Measurements from ENCODE around the gene CFAP97D2.
A peak's percentile ranks its signal among the peaks of the same experiment; 100 is the strongest.
"Not testable (repeated sequence)": the region's sequence is repeated elsewhere in the genome, so short reads cannot be mapped to it uniquely, and the experiment has no call there.

The CFAP97D2 gene

DNA sequence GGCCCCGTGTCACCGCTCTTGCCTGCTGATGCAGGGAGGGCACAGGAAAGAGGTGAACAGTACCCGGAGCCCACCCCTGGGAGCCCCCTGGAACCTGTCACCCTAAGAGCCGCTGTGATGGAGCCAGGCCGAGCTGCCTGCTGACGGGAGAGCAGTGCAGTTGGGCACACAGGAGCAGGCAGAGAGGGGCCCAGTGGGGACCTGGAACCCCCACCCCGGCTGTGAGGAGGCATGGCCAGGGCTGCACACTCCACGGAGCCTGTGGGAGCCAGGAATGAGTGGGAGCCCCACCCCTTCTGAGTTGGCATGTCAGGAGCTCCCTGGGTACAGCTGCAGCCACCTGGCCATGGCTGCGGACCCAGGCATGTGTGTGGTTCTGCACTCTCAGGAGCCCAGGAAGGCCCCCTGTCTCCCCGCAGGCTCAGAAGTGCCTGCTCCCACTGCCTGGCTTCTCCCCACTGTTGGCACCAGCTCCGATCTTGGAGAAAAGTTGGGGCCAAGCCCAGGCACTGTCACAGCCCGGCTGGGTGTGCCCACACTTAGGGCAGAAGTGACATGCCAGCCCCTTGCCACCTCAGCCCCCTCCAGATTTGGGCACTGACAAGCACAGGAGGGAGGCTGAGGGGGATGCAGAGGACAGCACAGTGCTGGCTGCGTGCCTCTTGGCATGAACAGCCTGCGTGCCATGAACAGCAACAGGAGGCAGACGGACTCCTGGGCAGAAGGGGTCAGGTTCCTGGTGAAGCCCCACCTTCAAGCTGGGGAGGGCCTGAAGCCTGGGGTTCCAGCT is 6.3 kb downstream of the CFAP97D2 start:
- intact Hi-C loops (cut with DNase I) = no loop called here
- no peak for DNase-seq

DNA sequence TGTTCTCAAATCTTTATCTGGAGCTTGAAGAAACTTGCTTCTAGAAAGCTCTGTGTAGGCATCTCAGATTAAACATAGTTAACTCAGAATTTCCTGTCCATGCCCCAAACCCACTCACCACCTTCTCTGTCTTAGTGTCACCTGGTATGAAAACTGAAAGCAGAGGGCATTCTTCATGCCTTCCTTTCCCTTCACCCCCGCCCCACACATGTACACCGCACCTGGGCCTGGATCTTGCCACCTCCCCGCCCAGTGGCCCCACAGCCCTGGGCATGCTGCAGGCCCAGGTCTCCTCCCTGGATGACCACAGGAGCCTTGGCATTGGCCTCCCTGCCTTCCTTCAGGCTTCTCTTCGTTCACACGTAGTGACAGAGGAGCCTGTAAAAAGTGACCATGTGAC is 15.8 kb downstream of the CFAP97D2 start:
- DNase-seq = no peak
- intact Hi-C loops (cut with DNase I) = no loop called here

DNA sequence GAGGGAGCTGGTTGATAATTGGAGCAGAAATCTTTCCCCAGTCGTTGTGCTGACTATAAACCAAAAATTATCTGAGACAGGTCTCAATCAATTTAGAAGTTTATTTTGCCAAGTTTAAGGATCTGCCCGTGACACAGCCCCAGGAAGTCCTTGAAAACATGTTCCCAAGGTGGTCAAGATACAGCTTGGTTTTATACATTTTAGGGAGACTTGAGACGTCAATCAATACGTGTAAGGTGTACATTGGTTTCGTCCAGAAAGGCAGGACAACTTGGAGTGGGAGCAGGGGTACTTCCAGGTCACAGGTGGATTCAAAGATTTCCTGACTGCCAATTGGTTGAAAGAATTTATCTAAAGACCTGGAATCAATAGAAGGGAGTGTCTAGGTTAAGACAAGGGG is 17.6 kb downstream of the CFAP97D2 start:
- intact Hi-C loops (cut with DNase I) = no loop called here
- no peak for DNase-seq

DNA sequence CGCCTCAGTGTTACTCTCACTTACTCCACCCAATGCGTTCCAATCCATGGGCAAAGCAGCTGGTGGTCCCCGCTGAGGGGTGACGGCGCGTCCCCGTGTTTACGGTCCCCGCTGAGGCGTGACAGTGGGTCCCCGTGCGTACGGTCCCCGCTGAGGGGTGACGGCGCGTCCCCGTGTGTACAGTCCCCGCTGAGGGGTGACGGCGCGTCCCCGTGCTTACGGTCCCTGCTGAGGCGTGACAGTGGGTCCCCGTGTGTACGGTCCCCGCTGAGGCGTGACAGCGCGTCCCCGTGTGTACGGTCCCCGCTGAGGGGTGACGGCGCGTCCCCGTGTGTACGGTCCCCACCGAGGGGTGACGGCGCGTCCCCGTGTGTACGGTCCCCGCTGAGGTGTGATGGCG is 19.5 kb downstream of the CFAP97D2 start:
- intact Hi-C loops (cut with DNase I) = no loop called here
- DNase-seq = no peak

GRCh38 chr13:114199526-114199925 is 20.5 kb downstream of the CFAP97D2 start:
- intact Hi-C loops (cut with DNase I) = not testable (repeated sequence)

GRCh38 chr13:114199954-114200353 is 20.9 kb downstream of the CFAP97D2 start:
- peak in 1 of 10 donors; percentile 82 for DNase-seq
- intact Hi-C loops (cut with DNase I) = no loop called here

More at GRCh38 chr13:114199526-114199925, 20.5 kb downstream of the CFAP97D2 start:
- not testable (repeated sequence) for DNase-seq

DNA sequence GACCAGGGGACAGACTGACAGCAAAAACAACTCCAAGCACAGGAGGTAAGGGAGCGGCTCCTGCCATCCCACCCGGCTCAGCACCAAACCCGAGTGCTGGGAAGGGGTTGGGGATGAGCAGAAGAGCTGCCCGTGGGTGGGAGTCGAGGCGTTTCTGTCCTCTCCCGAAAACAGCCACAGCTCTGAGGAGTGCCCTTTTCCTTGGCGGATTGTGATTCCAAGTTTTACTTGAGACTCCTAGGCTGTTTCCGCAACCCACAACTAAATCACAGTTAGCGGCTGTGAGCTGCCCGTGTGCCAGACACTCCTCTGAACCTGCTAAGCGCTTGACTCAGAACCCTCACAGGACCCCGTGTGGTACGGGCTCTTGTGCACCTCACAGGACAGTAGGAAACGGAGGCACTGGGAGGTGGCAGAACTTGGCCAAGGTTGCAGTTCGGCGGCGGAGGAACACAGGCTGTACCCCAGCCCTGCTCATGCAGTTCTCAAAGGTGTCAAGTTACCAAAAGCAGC is 21.4 kb downstream of the CFAP97D2 start:
- intact Hi-C loops (cut with DNase I) = no loop called here
- DNase-seq = no peak

- intact Hi-C loops (cut with DNase I) = no loop called here
- DNase-seq = no peak
Measured at GRCh38 chr13:114202581-114202980, 23.5 kb downstream of the CFAP97D2 start.

DNA sequence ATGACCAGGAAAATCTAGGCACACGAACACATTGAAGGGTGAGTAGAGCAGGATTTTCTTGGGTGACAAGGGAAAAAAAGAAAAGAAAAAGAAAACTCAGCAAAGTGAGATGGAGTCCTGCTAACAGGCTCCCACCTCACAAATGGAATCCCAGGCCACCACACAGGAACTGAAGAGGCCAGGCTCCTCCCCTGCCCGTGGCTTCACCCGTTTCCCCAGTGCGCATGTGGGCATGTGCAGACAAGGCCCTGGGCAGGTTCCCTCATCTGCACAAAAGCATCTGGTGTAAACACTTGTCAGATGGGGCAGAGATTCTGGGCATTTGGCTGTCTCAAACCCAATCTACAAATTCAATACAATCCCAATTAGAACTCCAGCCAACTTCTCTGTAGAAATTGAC is 24.5 kb downstream of the CFAP97D2 start:
- intact Hi-C loops (cut with DNase I) = no loop called here
- DNase-seq = no peak

GRCh38 chr13:114204894-114205293 is 25.8 kb downstream of the CFAP97D2 start:
- no peak for DNase-seq
- intact Hi-C loops (cut with DNase I) = no loop called here

DNA sequence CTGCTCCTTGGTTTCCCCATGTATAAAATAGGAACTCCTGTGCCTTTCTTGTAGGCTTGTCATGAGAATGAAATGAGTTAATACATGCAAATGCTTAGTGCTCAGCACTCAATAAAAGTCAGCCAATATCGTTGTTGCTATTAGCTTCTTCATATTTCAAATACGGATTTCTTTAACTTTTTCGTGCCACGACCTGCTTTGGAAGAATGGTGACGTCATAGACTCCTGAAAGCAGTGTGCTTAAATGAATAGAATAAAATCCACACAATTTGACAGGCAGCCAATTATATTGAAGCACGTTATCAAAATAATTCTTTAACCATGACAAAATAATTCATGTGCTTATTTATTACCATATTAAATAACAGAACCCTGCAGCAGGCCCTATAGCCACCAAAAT is 29.1 kb downstream of the CFAP97D2 start:
- DNase-seq = no peak
- intact Hi-C loops (cut with DNase I) = no loop called here

GRCh38 chr13:114211446-114212157 is 32.5 kb downstream of the CFAP97D2 start:
- no peak for DNase-seq
- intact Hi-C loops (cut with DNase I) = no loop called here

GRCh38 chr13:114212158-114212495 is 33.1 kb downstream of the CFAP97D2 start:
- intact Hi-C loops (cut with DNase I) = no loop called here
- DNase-seq = no peak

DNA sequence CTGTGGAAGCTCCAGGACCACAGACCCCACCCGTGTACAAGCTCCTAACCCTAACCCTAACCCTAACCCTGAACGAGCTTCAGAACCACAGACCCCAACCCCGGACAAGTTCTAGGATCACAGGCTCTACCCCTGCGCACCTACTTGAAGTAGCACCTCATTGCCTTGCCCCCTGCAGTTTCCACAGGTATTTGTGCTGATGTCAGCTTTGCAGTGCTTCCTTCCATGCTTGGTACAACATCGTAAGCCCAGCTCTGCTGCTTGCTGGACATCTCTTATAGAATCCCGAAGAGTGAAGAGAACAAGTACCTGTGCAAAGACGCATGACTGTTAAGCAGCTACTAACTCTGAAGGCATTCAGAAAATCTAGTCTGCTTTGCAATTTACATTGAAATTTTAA is 34.9 kb downstream of the CFAP97D2 start:
- no peak for DNase-seq
- intact Hi-C loops (cut with DNase I) = no loop called here

GRCh38 chr13:114219392-114219791 is 40.3 kb downstream of the CFAP97D2 start:
- no peak for DNase-seq

DNA sequence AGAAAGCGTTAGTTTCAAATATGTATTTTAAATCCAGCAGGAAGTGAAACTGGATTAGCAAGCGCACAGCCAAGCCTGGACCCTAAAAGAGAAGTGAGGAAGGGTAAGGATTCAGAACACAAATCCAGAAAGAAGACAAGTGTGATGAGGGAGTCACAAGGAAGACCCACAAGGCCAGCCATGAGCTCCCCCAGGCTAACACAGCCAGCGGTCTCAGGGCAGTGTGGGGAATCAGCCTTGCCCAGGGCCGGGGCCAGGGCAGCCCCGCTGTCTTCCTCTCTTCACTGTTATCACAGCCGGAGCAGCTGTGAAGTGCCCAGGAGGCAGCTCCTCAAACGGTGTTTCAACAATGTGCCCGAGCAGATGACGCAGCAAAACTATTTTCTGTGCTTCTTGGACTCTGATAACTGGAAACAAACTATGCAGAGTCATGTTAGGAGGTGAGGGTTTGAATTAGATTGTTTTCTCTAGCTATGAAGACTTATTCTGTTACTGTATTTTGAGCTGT is 43.5 kb downstream of the CFAP97D2 start:
- intact Hi-C loops (cut with DNase I) = no loop called here
- DNase-seq = peak in 1 of 10 donors; percentile 16

More at GRCh38 chr13:114219392-114219791, 40.3 kb downstream of the CFAP97D2 start:
- intact Hi-C loops (cut with DNase I) = no loop called here

GRCh38 chr13:114224201-114224600 is 45.1 kb downstream of the CFAP97D2 start:
- intact Hi-C loops (cut with DNase I) = no loop called here
- DNase-seq = no peak

DNA sequence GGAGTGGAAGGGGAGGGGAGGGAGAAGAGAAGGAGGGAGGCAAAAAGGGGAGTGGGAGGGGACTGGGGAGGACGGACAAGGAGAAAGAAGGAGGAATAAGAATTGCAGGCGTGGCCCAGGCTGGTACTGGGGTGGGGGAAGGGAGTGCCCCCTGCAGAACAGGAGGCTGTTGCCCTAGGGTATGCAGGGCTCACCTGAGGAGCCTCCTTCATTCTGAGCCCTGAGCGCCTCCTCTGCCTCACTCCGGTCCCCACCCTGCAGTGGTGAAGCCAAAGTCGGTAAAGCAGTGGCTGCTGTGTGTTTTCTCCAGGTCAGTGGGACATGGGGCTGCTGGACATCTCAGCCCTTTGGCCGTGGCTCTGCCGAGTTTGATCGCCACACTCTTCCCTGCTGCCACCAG is 46.6 kb downstream of the CFAP97D2 start:
- no peak for DNase-seq
- intact Hi-C loops (cut with DNase I) = loop anchor here (1.0 to 5.0 kb wide), 3 partner anchors 188 to 405 kb away; no protein-coding TSS in a partner anchor

GRCh38 chr13:114226088-114226487 is 47.0 kb downstream of the CFAP97D2 start:
- DNase-seq = peak in 3 of 10 donors; percentile 17 to 33 (median 19)
- intact Hi-C loops (cut with DNase I) = loop anchor here (1.0 to 5.0 kb wide), 3 partner anchors 189 to 405 kb away; no protein-coding TSS in a partner anchor

DNA sequence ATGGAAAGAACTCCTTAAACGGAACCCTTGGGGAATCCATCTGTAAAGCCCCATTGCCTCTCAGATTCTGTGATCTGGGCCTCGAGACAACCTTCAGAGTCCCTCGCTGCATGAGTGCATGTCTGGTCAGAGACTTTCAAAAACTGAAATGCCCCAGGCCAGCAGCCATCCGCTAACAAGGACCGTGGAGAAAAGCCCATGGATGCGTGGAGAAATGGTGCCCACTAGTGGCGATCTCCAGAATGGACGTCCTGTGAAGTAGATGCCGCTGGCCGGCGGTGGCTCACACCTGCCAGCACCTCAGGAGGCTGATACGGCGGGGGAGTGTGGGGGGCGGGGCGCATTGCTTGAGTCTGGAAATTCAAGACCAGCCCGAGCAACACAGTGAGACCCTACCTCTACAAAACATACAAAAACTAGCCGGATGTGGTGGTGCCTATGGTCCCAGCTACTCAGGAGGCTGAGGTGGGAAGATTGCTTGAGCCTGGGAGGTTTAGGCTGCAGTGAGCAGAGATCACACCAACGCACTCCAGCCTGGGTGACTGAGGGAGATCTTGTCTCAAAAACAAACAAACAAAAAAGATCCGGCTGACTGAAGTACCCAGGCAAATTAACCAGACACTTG is 47.8 kb downstream of the CFAP97D2 start:
- peak; percentile 63 to 97 (median 88) for DNase-seq
- intact Hi-C loops (cut with DNase I) = loop anchor here (1.0 to 5.0 kb wide), 3 partner anchors 190 to 406 kb away; no protein-coding TSS in a partner anchor

GRCh38 chr13:114227528-114227927 is 48.5 kb downstream of the CFAP97D2 start:
- intact Hi-C loops (cut with DNase I) = loop anchor here (2.0 to 5.0 kb wide), 2 partner anchors 190 to 407 kb away; no protein-coding TSS in a partner anchor
- DNase-seq = no peak

Data from posterior cingulate gyrus (tissue), 11 donors.